ENCODE results near the gene BIN2. TPM values are rescaled to one million over a fixed set of nuclear protein-coding genes. Genes with fewer than 3 reads are reported as not detected.
"Not testable (repeated sequence)": the region's sequence is repeated elsewhere in the genome, so short reads cannot be mapped to it uniquely, and the experiment has no call there.

BIN2 gene
- total RNA-seq, 4 donors from 2014 or later = 1.3 to 3.0 (median 2.5) TPM

GRCh38 chr12:51264297-51264696 lies 59.7 kb downstream of the BIN2 start:
- Histone ChIP-seq H3K9me3 (no peaks in the 10 kb centered on the region), H3K36me3 (no peaks in the 10 kb centered on the region), H3K4me1 (peaks cover 0 to 4% of the 10 kb centered on the region in 2 donors), H3K27ac (no peak overlapping the region), H3K4me3 (replicated peaks in 1 of 3) (no peak overlapping the region), H3K27me3 (no peaks in the 10 kb centered on the region)
- TF ChIP-seq POLR2A (IDR thresholded peaks at IDR 0.05) = no peak
- TF ChIP-seq, protein P1, sequence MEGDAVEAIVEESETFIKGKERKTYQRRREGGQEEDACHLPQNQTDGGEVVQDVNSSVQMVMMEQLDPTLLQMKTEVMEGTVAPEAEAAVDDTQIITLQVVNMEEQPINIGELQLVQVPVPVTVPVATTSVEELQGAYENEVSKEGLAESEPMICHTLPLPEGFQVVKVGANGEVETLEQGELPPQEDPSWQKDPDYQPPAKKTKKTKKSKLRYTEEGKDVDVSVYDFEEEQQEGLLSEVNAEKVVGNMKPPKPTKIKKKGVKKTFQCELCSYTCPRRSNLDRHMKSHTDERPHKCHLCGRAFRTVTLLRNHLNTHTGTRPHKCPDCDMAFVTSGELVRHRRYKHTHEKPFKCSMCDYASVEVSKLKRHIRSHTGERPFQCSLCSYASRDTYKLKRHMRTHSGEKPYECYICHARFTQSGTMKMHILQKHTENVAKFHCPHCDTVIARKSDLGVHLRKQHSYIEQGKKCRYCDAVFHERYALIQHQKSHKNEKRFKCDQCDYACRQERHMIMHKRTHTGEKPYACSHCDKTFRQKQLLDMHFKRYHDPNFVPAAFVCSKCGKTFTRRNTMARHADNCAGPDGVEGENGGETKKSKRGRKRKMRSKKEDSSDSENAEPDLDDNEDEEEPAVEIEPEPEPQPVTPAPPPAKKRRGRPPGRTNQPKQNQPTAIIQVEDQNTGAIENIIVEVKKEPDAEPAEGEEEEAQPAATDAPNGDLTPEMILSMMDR (IDR thresholded peaks at IDR 0.05) = no peak
- intact Hi-C loops (cut with DNase I) = no loop called here
- WGBS, 2 donors = 94 to 100% methylated on average over 5 of the region's 5 CpGs
- DNase-seq = no peak

DNA sequence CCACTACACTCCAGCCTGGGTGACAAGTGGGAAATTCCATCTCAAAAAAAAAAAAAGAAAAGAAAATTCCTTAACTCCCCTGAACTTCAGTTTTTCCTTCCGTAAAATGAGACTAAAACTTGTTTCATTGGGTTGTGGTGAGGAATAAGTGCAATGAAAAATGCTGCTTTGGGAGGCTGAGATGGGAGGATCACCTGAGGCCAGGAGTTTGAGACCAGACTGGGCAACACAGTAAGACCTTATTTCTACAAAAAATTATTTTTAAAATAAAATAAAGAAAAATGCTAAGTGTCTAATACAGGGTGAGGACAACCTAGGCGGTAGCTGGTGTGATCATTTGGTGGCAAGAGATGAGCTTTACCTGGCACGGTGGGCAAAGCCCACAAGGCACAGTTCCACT lies 60.6 kb downstream of the BIN2 start:
- Histone ChIP-seq H3K27ac (no peak overlapping the region), H3K27me3 (no peaks in the 10 kb centered on the region), H3K4me1 (peaks cover 0 to 3% of the 10 kb centered on the region in 2 donors), H3K4me3 (replicated peaks in 1 of 3) (no peak overlapping the region), H3K36me3 (no peaks in the 10 kb centered on the region), H3K9me3 (no peaks in the 10 kb centered on the region)
- no peak for DNase-seq
- WGBS, 2 donors = 96 to 97% methylated on average over 3 of the region's 3 CpGs
- no peak for TF ChIP-seq POLR2A (IDR thresholded peaks at IDR 0.05)
- intact Hi-C loops (cut with DNase I) = no loop called here

DNA sequence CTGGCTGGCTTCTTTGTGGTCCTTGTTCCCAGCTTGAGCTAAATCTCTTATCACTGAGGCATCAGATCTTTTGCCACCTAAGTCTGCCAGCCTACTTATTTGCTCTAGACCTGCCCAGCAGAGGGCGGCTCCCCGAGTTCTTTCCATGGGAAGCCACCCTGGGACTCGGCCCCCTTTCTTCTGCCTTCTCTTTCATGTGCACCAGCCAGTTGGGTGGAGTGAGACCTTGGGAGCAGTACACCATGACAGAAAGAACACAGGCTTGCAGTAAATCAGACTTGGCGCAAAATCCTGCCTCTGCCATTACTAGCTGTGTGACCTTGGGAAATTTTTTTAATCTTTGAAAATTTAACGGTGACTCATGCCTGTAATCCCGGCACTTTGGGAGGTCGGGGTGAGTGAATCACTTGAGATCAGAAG lies 61.2 kb downstream of the BIN2 start:
- H3K27me3 ChIP-seq = no peaks in the 10 kb centered on the region
- peak; percentile 78 to 79 for DNase-seq
- H3K27ac ChIP-seq = no peak overlapping the region
- intact Hi-C loops (cut with DNase I) = no loop called here
- TF ChIP-seq, protein P1 (IDR thresholded peaks at IDR 0.05) = peak in 4 of 6 experiments; percentile 20 to 53 (median 42)
- no peak for TF ChIP-seq POLR2A (IDR thresholded peaks at IDR 0.05)
- peaks cover 0 to 3% of the 10 kb centered on the region in 2 donors for H3K4me1 ChIP-seq
- no peaks in the 10 kb centered on the region for H3K9me3 ChIP-seq
- no peaks in the 10 kb centered on the region for H3K36me3 ChIP-seq
- H3K4me3 ChIP-seq (replicated peaks in 1 of 3) = no peak overlapping the region
- 32 to 41% methylated on average over 7 of the region's 7 CpGs for WGBS, 2 donors

GRCh38 chr12:51259600-51259999 lies 64.4 kb downstream of the BIN2 start:
- WGBS, 2 donors = 96 to 100% methylated on average over 1 of the region's 1 CpG
- H3K27me3 ChIP-seq; H3K4me1 ChIP-seq; H3K27ac ChIP-seq; DNase-seq; H3K4me3 ChIP-seq (replicated peaks in 1 of 3); H3K36me3 ChIP-seq; intact Hi-C loops (cut with DNase I); H3K9me3 ChIP-seq: not testable (repeated sequence)

DNA sequence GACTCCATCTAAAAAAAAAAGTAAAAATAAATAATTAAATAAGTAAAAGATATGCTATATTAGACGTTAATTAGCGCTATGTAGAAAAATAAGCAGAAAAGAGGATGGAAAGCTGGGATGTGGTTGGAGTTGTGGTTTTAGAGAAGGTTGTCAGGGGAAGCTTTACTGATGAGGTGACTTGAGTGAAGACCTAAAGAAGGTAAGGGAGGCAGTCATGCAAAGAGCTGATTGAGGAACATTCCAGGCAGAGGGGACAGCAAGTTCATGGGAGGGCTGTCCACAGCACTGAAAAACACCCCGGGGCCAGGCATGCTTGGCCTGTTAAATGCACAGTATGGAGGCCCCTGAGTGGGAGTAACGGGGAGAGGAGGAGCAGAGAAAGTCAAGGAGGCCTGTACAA lies 69.4 kb downstream of the BIN2 start:
- Histone ChIP-seq H3K4me1 (no peaks in the 10 kb centered on the region), H3K27me3 (no peaks in the 10 kb centered on the region), H3K27ac (no peak overlapping the region), H3K9me3 (no peaks in the 10 kb centered on the region), H3K36me3 (no peaks in the 10 kb centered on the region), H3K4me3 (replicated peaks in 1 of 3) (no peak overlapping the region)
- DNase-seq = no peak
- WGBS, 2 donors = 79 to 80% methylated on average over 4 of the region's 4 CpGs
- intact Hi-C loops (cut with DNase I) = no loop called here
- TF ChIP-seq, protein P1 (IDR thresholded peaks at IDR 0.05) = no peak
- no peak for TF ChIP-seq POLR2A (IDR thresholded peaks at IDR 0.05)

GRCh38 chr12:51253276-51253675 lies 70.7 kb downstream of the BIN2 start:
- 97 to 100% methylated on average over 1 of the region's 1 CpG for WGBS, 2 donors
- no peaks in the 10 kb centered on the region for H3K4me1 ChIP-seq
- no peak for DNase-seq
- intact Hi-C loops (cut with DNase I) = no loop called here
- TF ChIP-seq, protein P1 (IDR thresholded peaks at IDR 0.05) = no peak
- no peak for TF ChIP-seq POLR2A (IDR thresholded peaks at IDR 0.05)
- no peaks in the 10 kb centered on the region for H3K9me3 ChIP-seq
- no peaks in the 10 kb centered on the region for H3K27me3 ChIP-seq
- H3K36me3 ChIP-seq = no peaks in the 10 kb centered on the region
- no peak overlapping the region for H3K27ac ChIP-seq
- no peak overlapping the region for H3K4me3 ChIP-seq (replicated peaks in 1 of 3)
